ENCODE measurements around the gene DGKI.

The DGKI gene

DNA sequence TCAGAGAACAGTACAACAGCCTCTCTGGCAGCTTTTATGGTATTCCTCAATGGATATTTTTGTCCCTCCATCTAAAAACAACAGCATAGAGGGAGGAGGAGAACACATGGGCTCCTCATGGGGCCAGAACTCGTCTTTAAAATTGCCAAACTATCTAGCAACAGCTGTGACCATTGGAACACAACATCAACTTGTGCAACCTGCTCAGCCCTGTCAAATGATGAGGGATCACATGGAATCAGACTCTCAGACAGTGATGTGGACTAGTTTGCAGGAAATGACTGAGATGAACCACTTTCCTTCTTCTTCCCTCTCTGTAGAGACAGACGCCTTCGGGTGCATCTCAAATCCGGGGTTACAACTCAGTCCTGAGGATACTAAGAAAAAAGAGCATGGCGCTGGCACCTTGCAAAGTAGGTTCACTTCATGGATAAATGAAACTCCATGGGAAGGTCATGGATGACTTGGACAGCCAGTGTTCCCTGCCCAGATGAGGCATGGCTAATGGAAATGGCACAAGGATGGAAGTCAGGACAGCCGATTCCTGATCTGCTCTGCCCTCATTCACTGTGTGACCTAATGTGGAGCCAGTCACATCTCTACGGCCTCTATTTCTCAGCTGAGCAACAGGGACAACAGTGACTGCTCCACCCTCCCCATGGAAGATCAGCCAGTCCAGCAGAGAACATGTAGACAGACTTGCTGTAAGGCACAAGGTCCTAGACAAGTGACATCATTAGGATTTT, 24.6 kb upstream of the DGKI start:
- DNase-seq: no peak

DNA sequence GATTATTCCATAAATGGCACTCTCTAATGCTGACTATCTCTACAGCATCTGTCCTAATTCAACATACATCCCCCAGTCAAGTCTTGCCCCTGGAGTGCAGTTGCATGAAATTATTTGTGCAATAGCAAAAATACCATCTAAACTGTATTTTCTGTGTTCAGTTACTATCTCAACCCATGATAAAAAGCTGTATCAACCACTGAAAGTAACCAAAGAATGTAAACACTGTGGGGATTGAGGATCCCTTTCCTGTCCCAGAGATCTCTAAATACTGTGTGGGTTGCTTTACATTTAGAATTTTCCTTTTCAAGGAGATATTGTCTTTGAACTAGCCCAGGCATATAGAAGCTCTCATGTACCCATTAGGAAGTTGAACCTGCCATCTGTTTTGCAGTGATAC, 23.9 kb upstream of the DGKI start:
- no peak for DNase-seq

DNA sequence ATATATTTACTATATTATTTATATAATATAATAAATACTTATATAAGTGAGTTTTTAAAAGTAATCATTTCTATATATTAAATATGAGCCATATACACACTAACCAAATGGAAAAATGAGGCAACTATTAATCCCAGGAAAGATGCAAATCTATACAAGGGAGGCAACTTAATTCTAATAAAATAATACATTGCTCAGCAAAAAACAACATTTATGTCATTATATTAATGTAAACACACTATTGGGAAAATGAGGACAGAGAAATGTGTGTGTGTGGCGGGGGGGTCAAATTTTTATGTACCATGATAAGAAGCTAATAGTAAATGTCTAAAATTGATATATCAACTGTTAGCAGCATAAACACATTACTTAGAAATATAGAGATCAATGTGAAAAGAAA, 23.3 kb upstream of the DGKI start:
- DNase-seq: no peak

DNA sequence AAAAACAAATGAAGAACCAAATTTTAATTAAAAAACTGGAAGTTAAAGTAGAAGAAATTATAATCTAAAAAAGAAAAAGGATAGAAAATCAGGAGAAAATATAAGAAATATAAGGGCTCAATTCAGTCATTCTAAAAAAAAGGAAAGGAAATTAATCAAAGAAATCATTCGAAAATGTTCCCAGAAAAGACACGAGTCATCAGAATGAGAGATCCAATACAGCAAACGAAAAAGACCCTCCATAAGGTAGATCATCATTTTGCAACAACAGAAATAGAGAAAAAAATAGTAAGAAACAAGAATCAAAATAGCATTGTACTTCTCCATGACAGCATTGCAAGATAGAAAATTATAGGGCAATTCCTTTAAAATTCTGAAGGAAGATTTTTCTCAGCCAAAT, 22.5 kb upstream of the DGKI start:
- no peak for DNase-seq

DNA sequence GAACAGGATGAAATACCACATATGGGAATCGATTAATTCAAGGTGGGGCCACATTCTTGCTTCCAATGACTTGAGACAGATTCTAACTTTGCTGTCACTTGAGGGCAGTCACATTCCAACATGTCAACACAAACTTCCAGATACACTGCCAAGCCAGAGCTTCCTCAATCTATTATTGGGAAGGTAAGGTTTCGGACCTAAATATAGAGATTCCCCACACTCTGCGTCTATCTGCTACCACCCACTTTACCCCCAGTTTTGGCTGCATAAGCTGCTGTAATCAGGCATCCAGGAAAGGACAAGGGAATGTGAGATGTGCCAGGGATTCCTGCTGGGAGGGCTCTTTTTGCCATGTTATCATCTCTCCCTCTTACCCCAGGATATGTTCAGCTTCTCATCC, 20.5 kb upstream of the DGKI start:
- no peak for DNase-seq

DNA sequence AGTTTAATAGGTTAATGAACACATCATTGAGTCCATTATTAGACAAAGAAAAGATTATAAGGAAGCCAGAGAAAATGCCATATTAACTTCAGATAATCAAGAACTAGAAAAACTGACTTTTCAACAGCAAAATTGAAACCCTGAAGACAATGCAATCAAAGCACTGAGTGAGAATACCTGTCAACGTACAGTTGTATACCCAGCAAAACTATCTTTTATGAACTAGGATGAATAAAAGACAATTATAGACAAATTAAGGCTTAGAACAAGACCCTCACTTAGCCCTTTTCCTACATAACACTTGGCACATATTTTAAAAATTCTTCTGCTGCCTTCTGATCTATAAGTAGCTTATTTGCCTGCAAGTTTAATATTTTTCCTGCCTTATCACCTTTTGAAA, 19.0 kb upstream of the DGKI start:
- DNase-seq: no peak

- DNase-seq: no peak
Measured at GRCh38 chr7:137862964-137863363, 16.2 kb upstream of the DGKI start.

GRCh38 chr7:137862358-137862757, 15.6 kb upstream of the DGKI start:
- no peak for DNase-seq

- no peak for DNase-seq
Measured at GRCh38 chr7:137860542-137860941, 13.8 kb upstream of the DGKI start.

DNA sequence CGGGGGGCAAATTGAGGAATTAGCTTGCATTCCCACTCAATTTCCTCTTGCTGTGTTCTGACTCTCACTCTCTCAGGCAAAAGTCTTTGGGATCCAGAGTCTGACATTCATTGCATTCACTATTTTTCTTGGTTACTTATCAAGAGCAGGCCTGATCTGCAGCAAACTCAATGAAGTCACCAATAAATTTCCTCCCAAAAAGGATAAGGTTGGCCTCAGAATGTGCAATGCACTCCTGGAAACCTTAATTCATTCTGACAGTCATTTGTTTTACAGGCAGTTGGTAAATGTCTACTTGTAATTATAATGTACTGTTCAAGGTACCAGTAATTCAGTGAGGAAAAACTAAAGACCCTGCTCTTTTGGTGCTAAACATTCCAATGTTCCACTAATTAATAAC, 6.3 kb upstream of the DGKI start:
- DNase-seq: no peak

DNA sequence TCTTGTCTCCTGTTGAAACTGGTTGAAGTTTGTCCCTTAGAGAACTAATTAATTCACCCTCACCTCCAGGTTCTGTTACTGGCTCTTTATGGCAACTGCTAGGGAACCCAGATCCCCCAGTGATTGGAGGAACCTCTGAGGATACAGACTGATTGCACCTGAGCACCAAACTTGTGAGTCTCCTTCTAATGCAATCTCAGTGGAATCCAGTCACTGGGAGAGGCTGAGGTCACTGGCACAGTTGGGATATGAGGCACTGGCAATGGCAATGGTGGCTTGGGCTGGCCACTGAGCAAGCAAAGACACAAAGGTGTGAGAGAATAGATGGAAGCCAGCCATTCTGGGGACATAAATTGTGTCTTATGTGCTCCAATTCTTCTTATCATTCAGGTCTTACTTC, 5.3 kb upstream of the DGKI start:
- no peak for DNase-seq

DNA sequence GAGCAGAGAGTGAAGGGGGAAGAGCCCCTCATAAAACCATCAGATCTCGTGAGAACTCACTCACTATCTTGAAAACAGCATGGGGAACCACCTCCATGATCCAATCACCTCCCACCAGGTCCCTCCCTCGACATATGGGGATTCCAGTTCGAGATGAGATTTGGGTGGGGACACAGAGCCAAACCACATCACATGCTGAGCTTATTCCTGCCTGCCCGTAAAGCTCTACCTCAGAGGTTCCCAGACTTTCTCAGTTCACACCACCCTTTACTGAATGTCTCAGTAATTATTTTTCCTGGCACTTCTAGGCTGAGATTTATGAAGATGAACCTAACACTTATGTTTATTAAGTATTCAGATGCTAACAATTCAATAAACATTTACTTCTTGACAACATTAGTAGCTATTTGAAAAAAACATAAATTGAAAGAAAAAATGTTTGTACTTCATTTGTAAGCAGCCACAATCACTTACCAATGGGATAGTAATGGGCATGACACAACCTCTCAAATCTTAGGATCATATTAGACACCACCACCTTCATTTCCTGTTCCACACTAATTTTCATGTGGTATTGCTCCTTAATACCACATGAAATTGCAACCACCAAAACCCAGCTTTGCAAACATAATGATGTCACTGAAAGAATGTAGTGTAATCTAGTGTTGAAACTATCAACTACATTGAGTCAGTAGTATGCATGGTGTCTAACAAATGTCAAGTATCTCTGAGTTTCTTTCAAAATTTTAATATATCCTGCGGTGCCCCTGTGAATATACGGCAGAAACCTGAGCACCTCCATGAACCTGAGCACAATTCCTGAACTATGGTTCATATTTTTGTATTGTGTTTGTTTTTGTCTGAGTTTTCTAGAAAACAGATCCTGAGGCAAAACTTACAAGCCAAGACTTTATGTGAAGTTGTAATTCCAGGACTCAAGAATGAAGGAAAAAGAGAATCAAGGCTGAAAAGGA, 4.5 kb upstream of the DGKI start:
- no peak for DNase-seq

DNA sequence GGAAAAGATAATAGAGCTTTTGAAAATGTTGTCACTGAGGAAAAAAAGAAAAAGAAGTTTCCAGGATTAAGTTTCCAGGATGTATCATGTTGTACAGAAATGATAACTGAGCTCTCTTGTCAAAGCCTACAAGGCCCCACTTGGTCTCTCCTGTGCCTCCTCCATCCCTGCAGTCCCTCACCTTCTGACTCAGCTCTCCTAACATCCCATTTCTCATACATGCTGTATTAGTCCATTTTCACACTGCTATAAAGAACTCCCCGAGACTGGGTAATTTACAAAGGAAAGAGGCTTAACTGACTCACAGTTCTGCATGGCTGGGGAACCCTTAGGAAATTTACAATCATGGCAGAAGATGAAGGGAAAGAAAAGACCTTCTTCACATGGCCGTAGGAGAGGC, 3.8 kb upstream of the DGKI start:
- DNase-seq: no peak

DNA sequence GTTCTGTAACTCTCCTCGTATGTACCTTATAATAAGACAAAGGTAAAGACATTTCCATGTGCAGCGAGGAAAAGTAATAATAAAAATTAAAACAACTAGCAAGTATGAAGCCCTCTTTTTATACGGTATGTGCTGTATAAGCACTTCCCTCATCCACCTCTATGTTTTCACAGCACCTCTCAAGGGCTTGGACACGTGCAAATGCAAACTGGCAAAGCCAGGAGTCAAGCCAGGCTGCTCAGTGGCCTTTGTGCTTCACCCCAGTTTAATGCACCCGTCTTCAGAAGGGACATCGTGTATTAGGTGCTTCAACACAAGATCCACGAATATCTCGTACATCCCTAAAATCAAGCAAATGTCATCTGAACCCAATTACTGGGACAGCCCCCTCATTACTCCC, 1.3 kb upstream of the DGKI start:
- no peak for DNase-seq

DNA sequence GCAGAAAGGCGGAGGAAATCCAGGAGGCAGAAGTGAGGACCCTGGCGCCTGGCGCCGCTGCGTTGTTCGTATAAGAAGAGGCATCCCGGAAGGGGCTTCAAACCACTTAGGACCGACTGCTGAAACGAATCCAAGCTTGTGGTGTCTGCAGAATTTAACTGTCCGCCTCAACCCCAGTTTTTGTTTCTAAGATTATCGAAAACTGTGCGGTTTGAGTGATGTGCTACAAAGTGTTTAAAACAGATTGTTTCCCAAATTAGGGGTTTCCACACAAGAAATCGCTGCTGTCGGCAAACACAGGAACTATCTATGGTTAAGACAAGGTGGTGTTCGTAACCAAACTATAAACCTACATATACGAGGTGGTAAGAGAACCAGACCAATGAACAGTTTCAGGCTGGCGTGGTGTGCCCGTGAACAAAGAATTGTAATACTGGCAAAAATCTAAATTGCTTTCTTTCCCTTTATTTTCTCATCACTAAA, 835 bp upstream of the DGKI start:
- DNase-seq: no peak

- no peak for DNase-seq
Measured at GRCh38 chr7:137846549-137846826, 286 bp downstream of the DGKI start.

- peak; percentile 39 for DNase-seq
Measured at GRCh38 chr7:137844677-137845425, 1.9 kb downstream of the DGKI start.

DNA sequence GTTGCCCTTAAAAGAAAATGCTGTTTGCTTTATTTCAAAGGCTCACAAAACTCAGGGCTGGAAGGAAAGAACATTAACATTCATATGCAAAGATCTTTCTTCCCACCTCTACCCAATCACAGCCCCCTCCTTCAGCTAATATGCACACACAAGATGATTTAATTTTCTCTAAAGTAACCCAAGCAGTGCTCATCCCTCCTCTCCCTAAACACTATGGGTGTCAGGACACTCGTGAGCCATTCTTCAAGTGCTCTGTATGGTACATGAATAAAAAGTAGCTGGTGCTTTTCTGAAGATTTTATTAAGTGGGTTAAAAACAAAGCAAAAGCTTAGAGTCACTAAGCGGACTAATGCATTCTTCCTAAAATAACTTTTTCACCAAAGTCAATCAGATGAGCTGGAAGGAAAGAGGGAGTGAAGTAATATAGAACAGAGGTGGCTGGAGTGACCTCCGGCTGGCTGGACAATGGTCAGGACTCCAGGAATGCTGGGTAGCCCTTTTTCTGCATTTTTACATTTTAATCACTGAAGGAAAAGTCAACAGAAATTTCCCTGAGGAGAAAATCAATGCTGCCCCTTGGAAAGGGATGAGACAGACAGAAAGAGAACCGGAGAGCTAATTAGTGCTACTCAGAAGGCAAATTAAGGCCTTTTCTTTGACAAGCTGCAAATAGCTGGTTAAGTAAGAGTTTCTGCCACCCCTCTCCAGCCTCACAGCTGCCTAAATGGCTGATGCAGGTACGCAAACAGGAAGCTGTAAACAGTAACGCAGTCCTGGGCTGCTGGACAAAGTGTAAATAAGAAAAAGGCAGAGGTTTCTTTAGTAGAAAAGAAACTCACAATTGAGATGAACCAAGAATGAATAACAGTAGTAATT, 6.6 kb downstream of the DGKI start:
- peak; percentile 83 for DNase-seq

DNA sequence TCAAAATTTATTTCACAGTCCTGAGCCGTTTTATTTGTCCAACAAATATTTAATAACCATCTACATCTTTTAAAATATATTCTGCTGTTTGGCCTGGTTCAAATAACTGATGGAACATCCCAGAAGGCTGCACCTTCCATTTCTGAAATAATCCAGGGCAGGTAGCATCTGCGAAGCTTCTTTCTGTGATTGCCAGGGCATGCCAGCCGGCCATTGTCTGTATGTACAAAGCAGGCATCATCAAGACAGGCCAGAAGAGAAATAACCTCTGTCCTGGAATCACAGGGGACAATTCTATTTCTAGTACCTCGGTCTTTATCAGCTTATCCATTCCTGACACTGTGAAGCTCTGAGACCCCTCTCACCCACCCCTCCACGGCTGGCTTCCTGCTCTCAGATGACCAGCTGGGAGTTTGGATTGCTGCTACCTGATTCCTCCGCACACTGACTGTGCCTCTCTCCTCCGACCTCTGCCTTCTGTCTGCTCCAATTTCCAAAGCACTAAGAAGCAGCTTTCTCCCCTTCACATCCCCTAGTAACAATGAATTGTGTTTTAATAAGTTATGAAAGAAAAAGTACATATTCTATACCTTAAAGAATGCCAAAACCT, 8.0 kb downstream of the DGKI start:
- no peak for DNase-seq

DNA sequence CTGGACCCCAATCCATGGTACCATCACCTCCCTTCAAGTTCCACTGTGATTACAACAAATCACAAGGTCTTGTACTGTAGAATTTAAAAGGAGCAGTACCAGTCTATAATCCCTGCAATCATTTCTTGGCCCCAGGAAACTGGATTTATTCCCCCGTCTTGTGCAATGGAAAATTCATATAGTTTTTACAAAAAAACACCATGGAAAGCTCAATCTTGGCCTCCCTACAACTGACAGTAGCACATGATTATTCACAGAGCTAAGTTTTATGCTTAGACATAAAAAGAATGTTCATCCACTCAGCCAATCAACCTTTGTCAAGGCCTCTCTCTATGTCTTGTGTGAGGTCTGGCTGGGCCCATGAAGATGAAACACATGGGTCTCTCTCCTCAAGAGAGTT, 10.2 kb downstream of the DGKI start:
- no peak for DNase-seq

DNA sequence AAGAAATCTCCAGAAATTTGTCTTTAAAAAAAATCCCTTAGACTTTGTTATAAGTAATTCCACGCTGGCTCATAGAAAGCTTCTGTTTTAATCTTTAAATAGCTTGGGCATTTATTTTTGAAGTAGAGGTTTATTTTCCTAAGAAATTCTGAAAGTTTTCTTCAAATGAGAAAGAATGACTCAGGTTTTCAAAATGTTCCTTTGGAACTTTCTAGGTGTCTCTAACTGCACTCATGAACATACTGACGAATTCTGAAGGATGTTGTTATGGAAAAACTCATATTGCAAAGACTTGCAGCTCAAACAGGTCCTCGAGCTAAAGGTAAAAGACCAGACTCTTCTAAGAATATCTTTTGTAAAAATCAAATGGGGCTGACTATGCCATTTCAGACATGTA, 10.7 kb downstream of the DGKI start:
- DNase-seq: no peak

GRCh38 chr7:137835486-137836112, 11.2 kb downstream of the DGKI start:
- DNase-seq: no peak
